ENCODE measurements around the gene GPR176.

GRCh38 chr15:39767921-39768320, 152.1 kb downstream of the GPR176 start:
- TF ChIP-seq, protein P1, sequence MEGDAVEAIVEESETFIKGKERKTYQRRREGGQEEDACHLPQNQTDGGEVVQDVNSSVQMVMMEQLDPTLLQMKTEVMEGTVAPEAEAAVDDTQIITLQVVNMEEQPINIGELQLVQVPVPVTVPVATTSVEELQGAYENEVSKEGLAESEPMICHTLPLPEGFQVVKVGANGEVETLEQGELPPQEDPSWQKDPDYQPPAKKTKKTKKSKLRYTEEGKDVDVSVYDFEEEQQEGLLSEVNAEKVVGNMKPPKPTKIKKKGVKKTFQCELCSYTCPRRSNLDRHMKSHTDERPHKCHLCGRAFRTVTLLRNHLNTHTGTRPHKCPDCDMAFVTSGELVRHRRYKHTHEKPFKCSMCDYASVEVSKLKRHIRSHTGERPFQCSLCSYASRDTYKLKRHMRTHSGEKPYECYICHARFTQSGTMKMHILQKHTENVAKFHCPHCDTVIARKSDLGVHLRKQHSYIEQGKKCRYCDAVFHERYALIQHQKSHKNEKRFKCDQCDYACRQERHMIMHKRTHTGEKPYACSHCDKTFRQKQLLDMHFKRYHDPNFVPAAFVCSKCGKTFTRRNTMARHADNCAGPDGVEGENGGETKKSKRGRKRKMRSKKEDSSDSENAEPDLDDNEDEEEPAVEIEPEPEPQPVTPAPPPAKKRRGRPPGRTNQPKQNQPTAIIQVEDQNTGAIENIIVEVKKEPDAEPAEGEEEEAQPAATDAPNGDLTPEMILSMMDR (IDR thresholded peaks at IDR 0.05; ENCODE audit: insufficient read depth, low read depth, low read length) = no peak
- TF ChIP-seq EZH2 (IDR thresholded peaks at IDR 0.05; ENCODE audit: insufficient read depth, low read length) = no peak

Data from astrocyte (in vitro differentiated cells and primary cell).